HUES48 (cell line): Measurements from ENCODE around the gene MBOAT7.
A peak's percentile ranks its signal among the peaks of the same experiment; 100 is the strongest.
"Not testable (repeated sequence)": the region's sequence is repeated elsewhere in the genome, so short reads cannot be mapped to it uniquely, and the experiment has no call there.

ENCODE experiments used
- H3K27ac ChIP-seq: one replicate; pipeline ENCODE4 v1.7.0; 2013; ENCODE audit warnings: low read depth, low read length, inconsistent platforms
- H3K27me3 ChIP-seq: 2 replicates; pipeline ENCODE4 v1.6.1; 2013; ENCODE audit warnings: mild to moderate bottlenecking, low read length; ENCODE audit not compliant: control insufficient read depth, insufficient read depth
- H3K36me3 ChIP-seq: 2 replicates; pipeline ENCODE4 v1.6.1; 2013; ENCODE audit warnings: low read length; ENCODE audit not compliant: control insufficient read depth, insufficient read depth
- H3K4me1 ChIP-seq: 2 replicates; pipeline ENCODE4 v1.6.1; 2013; ENCODE audit warnings: mild to moderate bottlenecking, low read length; ENCODE audit not compliant: control insufficient read depth, insufficient read depth
- H3K4me3 ChIP-seq: 2 replicates; pipeline ENCODE4 v1.5.1; 2013; ENCODE audit warnings: mild to moderate bottlenecking, low read depth, low read length
- H3K9ac ChIP-seq: 2 replicates; pipeline ENCODE4 v1.6.1; 2013; ENCODE audit warnings: mild to moderate bottlenecking, low read depth, low read length, moderate library complexity
- H3K9me3 ChIP-seq: 2 replicates; pipeline ENCODE4 v1.6.1; 2013; ENCODE audit warnings: low read length; ENCODE audit not compliant: control insufficient read depth, insufficient read depth

The MBOAT7 gene

GRCh38 chr19:54186934-54187381, 2.4 kb downstream of the MBOAT7 start:
- Histone ChIP-seq H3K4me1 (peaks cover 9% of the 10 kb centered on the region), H3K27ac (no peak overlapping the region), H3K4me3 (no peak overlapping the region), H3K9ac (no peak overlapping the region), H3K36me3 (peaks cover 27% of the 10 kb centered on the region), H3K9me3 (no peaks in the 10 kb centered on the region), H3K27me3 (no peaks in the 10 kb centered on the region)

- Histone ChIP-seq H3K9ac (no peak overlapping the region), H3K9me3 (no peaks in the 10 kb centered on the region), H3K4me3 (no peak overlapping the region), H3K27me3 (no peaks in the 10 kb centered on the region), H3K27ac (no peak overlapping the region), H3K4me1 (peaks cover 6% of the 10 kb centered on the region; the same call in 1 of the 2 replicates), H3K36me3 (peaks cover 27% of the 10 kb centered on the region)
These were observed 3.0 kb downstream of the MBOAT7 start for GRCh38 chr19:54186351-54186750.

- Histone ChIP-seq H3K27me3 (no peaks in the 10 kb centered on the region), H3K9me3 (no peaks in the 10 kb centered on the region), H3K27ac (no peak overlapping the region), H3K4me3 (no peak overlapping the region), H3K9ac (no peak overlapping the region), H3K4me1 (peaks cover 13% of the 10 kb centered on the region; the same call in 1 of the 2 replicates), H3K36me3 (peaks cover 34% of the 10 kb centered on the region)
These were observed 5.9 kb downstream of the MBOAT7 start for GRCh38 chr19:54183431-54183830.

GRCh38 chr19:54181894-54182293, 7.5 kb downstream of the MBOAT7 start:
- not testable (repeated sequence) for H3K27ac ChIP-seq, H3K9me3 ChIP-seq, H3K9ac ChIP-seq, H3K27me3 ChIP-seq, H3K4me1 ChIP-seq, H3K4me3 ChIP-seq
- peaks cover 32% of the 10 kb centered on the region for H3K36me3 ChIP-seq

- H3K27ac ChIP-seq, result peak overlapping the region; percentile 54
- H3K27me3 ChIP-seq, result no peaks in the 10 kb centered on the region
- peaks cover 30% of the 10 kb centered on the region for H3K36me3 ChIP-seq
- H3K9ac ChIP-seq, result no peak overlapping the region
- no peaks in the 10 kb centered on the region for H3K9me3 ChIP-seq
- no peak overlapping the region for H3K4me3 ChIP-seq
- H3K4me1 ChIP-seq, result peaks cover 10% of the 10 kb centered on the region; the same call in 1 of the 2 replicates
These were observed 8.7 kb downstream of the MBOAT7 start for GRCh38 chr19:54180691-54181091.

- H3K27ac ChIP-seq, result peak overlapping the region; percentile 54
- H3K27me3 ChIP-seq, result no peaks in the 10 kb centered on the region
- no peak overlapping the region for H3K9ac ChIP-seq
- H3K9me3 ChIP-seq, result no peaks in the 10 kb centered on the region
- peaks cover 10% of the 10 kb centered on the region; the same call in 1 of the 2 replicates for H3K4me1 ChIP-seq
- peaks cover 26% of the 10 kb centered on the region for H3K36me3 ChIP-seq
- H3K4me3 ChIP-seq, result no peak overlapping the region
These were observed 9.4 kb downstream of the MBOAT7 start for GRCh38 chr19:54179921-54180461.

- peaks cover 10% of the 10 kb centered on the region; the same call in 1 of the 2 replicates for H3K4me1 ChIP-seq
- H3K27me3 ChIP-seq, result no peaks in the 10 kb centered on the region
- no peak overlapping the region for H3K4me3 ChIP-seq
- H3K9ac ChIP-seq, result no peak overlapping the region
- peak overlapping the region; percentile 21 for H3K27ac ChIP-seq
- peaks cover 26% of the 10 kb centered on the region for H3K36me3 ChIP-seq
- no peaks in the 10 kb centered on the region for H3K9me3 ChIP-seq
These were observed 10.0 kb downstream of the MBOAT7 start for GRCh38 chr19:54179262-54179852.

- Histone ChIP-seq H3K27me3 (no peaks in the 10 kb centered on the region), H3K4me3 (no peak overlapping the region), H3K9ac (no peak overlapping the region), H3K9me3 (no peaks in the 10 kb centered on the region), H3K4me1 (peaks cover 10% of the 10 kb centered on the region; the same call in 1 of the 2 replicates), H3K36me3 (peaks cover 25% of the 10 kb centered on the region), H3K27ac (no peak overlapping the region)
These were observed 10.7 kb downstream of the MBOAT7 start for GRCh38 chr19:54178581-54179261.

GRCh38 chr19:54173951-54174834, 15.2 kb downstream of the MBOAT7 start:
- no peaks in the 10 kb centered on the region for H3K9me3 ChIP-seq
- H3K4me1 ChIP-seq, result peaks cover 13% of the 10 kb centered on the region
- H3K9ac ChIP-seq, result no peak overlapping the region
- H3K36me3 ChIP-seq, result peaks cover 12% of the 10 kb centered on the region
- peak overlapping the region; percentile 42 for H3K27ac ChIP-seq
- H3K27me3 ChIP-seq, result no peaks in the 10 kb centered on the region
- no peak overlapping the region for H3K4me3 ChIP-seq

- peaks cover 10% of the 10 kb centered on the region for H3K4me1 ChIP-seq
- H3K4me3 ChIP-seq, result no peak overlapping the region; the same call in 1 of the 2 replicates
- H3K27me3 ChIP-seq, result no peaks in the 10 kb centered on the region
- no peak overlapping the region for H3K9ac ChIP-seq
- peaks cover 10% of the 10 kb centered on the region for H3K36me3 ChIP-seq
- no peaks in the 10 kb centered on the region for H3K9me3 ChIP-seq
- peak overlapping the region; percentile 42 for H3K27ac ChIP-seq
These were observed 16.1 kb downstream of the MBOAT7 start for GRCh38 chr19:54173359-54173699.
